ENCODE measurements around the gene WWOX. TPM values are rescaled to one million over a fixed set of nuclear protein-coding genes. Genes with fewer than 3 reads are reported as not detected.

The WWOX gene
- total RNA-seq, 4 donors from 2014 or later, result 76.8 to 102 (median 83.6) TPM

- TF ChIP-seq POLR2A (IDR thresholded peaks at IDR 0.05) (no peak), CTCF (IDR thresholded peaks at IDR 0.05) (no peak), EP300 (IDR thresholded peaks at IDR 0.05) (no peak)
- 85 to 88% methylated on average over 10 of the region's 10 CpGs for WGBS, 2 donors
- no peaks in the 10 kb centered on the region for H3K9me3 ChIP-seq
Measured at GRCh38 chr16:78553268-78554039, 454.0 kb downstream of the WWOX start.

GRCh38 chr16:78556421-78556820 lies 457.0 kb downstream of the WWOX start:
- no peak overlapping the region for H3K4me3 ChIP-seq
- 95 to 96% methylated on average over 16 of the region's 16 CpGs for WGBS, 2 donors
- H3K27ac ChIP-seq, result no peak overlapping the region
- no peaks in the 10 kb centered on the region for H3K4me1 ChIP-seq
- H3K9me3 ChIP-seq, result no peaks in the 10 kb centered on the region
- H3K36me3 ChIP-seq, result no peaks in the 10 kb centered on the region
- DNase-seq (ENCODE audit: low spot score in 2 of 2), result no peak
- H3K27me3 ChIP-seq, result no peaks in the 10 kb centered on the region
- TF ChIP-seq CTCF (IDR thresholded peaks at IDR 0.05) (no peak), POLR2A (IDR thresholded peaks at IDR 0.05) (no peak), EP300 (IDR thresholded peaks at IDR 0.05) (no peak)

More at GRCh38 chr16:78553268-78554039, 454.0 kb downstream of the WWOX start:
- no peak overlapping the region for H3K4me3 ChIP-seq
- H3K4me1 ChIP-seq, result no peaks in the 10 kb centered on the region
- no peaks in the 10 kb centered on the region for H3K27me3 ChIP-seq
- no peaks in the 10 kb centered on the region for H3K36me3 ChIP-seq
- DNase-seq (ENCODE audit: low spot score in 2 of 2), result no peak
- H3K27ac ChIP-seq, result no peak overlapping the region

GRCh38 chr16:78560997-78561396 lies 461.5 kb downstream of the WWOX start:
- no peaks in the 10 kb centered on the region for H3K27me3 ChIP-seq
- no peaks in the 10 kb centered on the region for H3K36me3 ChIP-seq
- WGBS, 2 donors, result 97 to 100% methylated on average over 1 of the region's 1 CpG
- no peaks in the 10 kb centered on the region for H3K9me3 ChIP-seq
- TF ChIP-seq CTCF (IDR thresholded peaks at IDR 0.05), result no peak
- no peak for TF ChIP-seq POLR2A (IDR thresholded peaks at IDR 0.05)
- TF ChIP-seq EP300 (IDR thresholded peaks at IDR 0.05), result no peak
- no peaks in the 10 kb centered on the region for H3K4me1 ChIP-seq
- H3K27ac ChIP-seq, result no peak overlapping the region
- H3K4me3 ChIP-seq, result no peak overlapping the region
- DNase-seq (ENCODE audit: low spot score in 2 of 2), result no peak

GRCh38 chr16:78562111-78562510 lies 462.7 kb downstream of the WWOX start:
- no peak overlapping the region for H3K27ac ChIP-seq
- TF ChIP-seq POLR2A (IDR thresholded peaks at IDR 0.05) (no peak), CTCF (IDR thresholded peaks at IDR 0.05) (no peak), EP300 (IDR thresholded peaks at IDR 0.05) (no peak)
- H3K4me3 ChIP-seq, result no peak overlapping the region
- no peak for DNase-seq (ENCODE audit: low spot score in 2 of 2)
- WGBS, 2 donors, result 84 to 87% methylated on average over 6 of the region's 6 CpGs
- H3K4me1 ChIP-seq, result no peaks in the 10 kb centered on the region
- H3K27me3 ChIP-seq, result no peaks in the 10 kb centered on the region
- H3K9me3 ChIP-seq, result no peaks in the 10 kb centered on the region
- no peaks in the 10 kb centered on the region for H3K36me3 ChIP-seq

GRCh38 chr16:78562650-78563049 lies 463.2 kb downstream of the WWOX start:
- Histone ChIP-seq H3K36me3 (no peaks in the 10 kb centered on the region), H3K27me3 (no peaks in the 10 kb centered on the region), H3K4me1 (no peaks in the 10 kb centered on the region), H3K9me3 (no peaks in the 10 kb centered on the region), H3K27ac (no peak overlapping the region), H3K4me3 (no peak overlapping the region)
- no peak for TF ChIP-seq EP300 (IDR thresholded peaks at IDR 0.05)
- TF ChIP-seq CTCF (IDR thresholded peaks at IDR 0.05), result no peak
- TF ChIP-seq POLR2A (IDR thresholded peaks at IDR 0.05), result no peak
- no peak for DNase-seq (ENCODE audit: low spot score in 2 of 2)
- WGBS, 2 donors, result 83 to 87% methylated on average over 8 of the region's 8 CpGs
